Kidney (tissue), 14 donors: ENCODE data around the gene TBL3. TPM values are rescaled to one million over a fixed set of nuclear protein-coding genes. Genes with fewer than 3 reads are reported as not detected.
A peak's percentile ranks its signal among the peaks of the same experiment; 100 is the strongest.

Experiments
- DNase-seq, 5 donors: peaks; one replicate each; pipeline ENCODE4 v3.0.0-alpha.2; 2013 to 2020
- FAIRE-seq: peaks from 2 replicates; lab custom pipeline; 2012; peaks lifted over from hg19 to GRCh38; lab: Jason Lieb, UNC
- H3K27ac ChIP-seq, 2 donors: one replicate each; pipeline ENCODE4 v1.7.0; 2013; ENCODE audit warnings: low read depth in 2 of 2, low read length in 2 of 2, inconsistent platforms in 1 of 2
- H3K27me3 ChIP-seq: one replicate; pipeline ENCODE4 v1.7.1; 2013; ENCODE audit warnings: low read length, inconsistent platforms; ENCODE audit not compliant: control insufficient read depth, insufficient read depth
- H3K36me3 ChIP-seq, 3 donors: one replicate each; pipeline versions ENCODE4 v1.7.0 to v1.7.1; 2013; ENCODE audit warnings: low read length in 3 of 3, control low read depth in 1 of 3, inconsistent platforms in 1 of 3; ENCODE audit not compliant: insufficient read depth in 3 of 3, control insufficient read depth in 2 of 3
- H3K4me1 ChIP-seq, 3 donors: one replicate each; pipeline versions ENCODE4 v1.7.0 to v1.7.1; 2013; ENCODE audit warnings: low read length in 3 of 3, inconsistent platforms in 1 of 3, low read depth in 1 of 3; ENCODE audit not compliant: control insufficient read depth in 2 of 3, insufficient read depth in 2 of 3
- H3K4me3 ChIP-seq, 3 donors: one replicate each; pipeline versions ENCODE4 v1.7.0 to v1.8.1; 2013; ENCODE audit warnings: low read length in 3 of 3, control low read depth in 1 of 3, inconsistent platforms in 1 of 3
- H3K9ac ChIP-seq, 3 donors: one replicate each; pipeline versions ENCODE4 v1.7.0 to v1.7.1; 2013; ENCODE audit warnings: low read length in 3 of 3, control low read depth in 1 of 3, inconsistent platforms in 1 of 3
- H3K9me3 ChIP-seq, 3 donors: one replicate each; pipeline versions ENCODE4 v1.7.0 to v1.7.1; 2013; ENCODE audit warnings: low read length in 3 of 3, control low read depth in 1 of 3, inconsistent platforms in 1 of 3; ENCODE audit not compliant: control insufficient read depth in 2 of 3, insufficient read depth in 1 of 3
- CTCF ChIP-seq: IDR thresholded peaks from 3 replicates; pipeline ENCODE4 v1.5.1; 2012; ENCODE audit warnings: mild to moderate bottlenecking, moderate library complexity, borderline replicate concordance; ENCODE audit not compliant: insufficient read depth; ENCODE audit errors: extremely low read depth
- intact Hi-C: fragments of 100-400 bp; cut with DNase I; formaldehyde crosslinking; loops from one replicate; pipeline ENCODE4 v1.11.1; 2022
- polyA plus RNA-seq: library from polyadenylated mRNA; stranded (reverse); fragments of 350-450 nt; fragmentation: Illumina TruSeq; extraction: RNeasy Lipid Tissue Mini Kit (QIAGEN cat#74804); gene quantifications from one replicate; pipeline ENCODE4 v1.2.3, GENCODE V29; 2014; ENCODE audit warnings: low read depth, low replicate concordance; ENCODE audit not compliant: insufficient read depth
- total RNA-seq: library from RNA; stranded (reverse); fragmentation: NEBNext Ultra II Directional; extraction: Animal tissue kit (Norgen Biotek cat#: 25700); gene quantifications from one replicate; pipeline ENCODE4 v1.2.1, GENCODE V29; 2021
- donor health status: control.
- donor health status: control.
- donor health status: control.
- donor health status: control.
- donor health status: control.
- donor health status: DM: yes; HTN: yes; CAD: no.
- donor health status: Normal renal cell carcinoma (clear cell type).

TBL3 gene
- total and polyA plus RNA-seq, 2 donors from 2014 or later: 33.3 to 38.5 TPM

- TF ChIP-seq CTCF: no peak
- Histone ChIP-seq H3K4me1 (peaks cover 0 to 3% (median 0%) of the 10 kb centered on the region in 3 donors), H3K27ac (no peak overlapping the region), H3K36me3 (no peaks in the 10 kb centered on the region), H3K9me3 (no peaks in the 10 kb centered on the region), H3K27me3 (no peaks in the 10 kb centered on the region), H3K9ac (no peak overlapping the region), H3K4me3 (no peak overlapping the region)
- DNase-seq: peak in 2 of 5 donors; percentile 28 to 46
- intact Hi-C loops: no loop called here
- FAIRE-seq: no peak
These were observed 24.5 kb upstream of the TBL3 start for GRCh38 chr16:1947369-1947670.

- intact Hi-C loops: no loop called here
- FAIRE-seq: no peak
- Histone ChIP-seq H3K27me3 (no peaks in the 10 kb centered on the region), H3K27ac (no peak overlapping the region), H3K4me1 (no peaks in the 10 kb centered on the region), H3K9me3 (no peaks in the 10 kb centered on the region), H3K9ac (no peak overlapping the region), H3K36me3 (no peaks in the 10 kb centered on the region), H3K4me3 (no peak overlapping the region)
- no peak for DNase-seq
- no peak for TF ChIP-seq CTCF
These were observed 22.3 kb upstream of the TBL3 start for GRCh38 chr16:1949507-1949906.

DNA sequence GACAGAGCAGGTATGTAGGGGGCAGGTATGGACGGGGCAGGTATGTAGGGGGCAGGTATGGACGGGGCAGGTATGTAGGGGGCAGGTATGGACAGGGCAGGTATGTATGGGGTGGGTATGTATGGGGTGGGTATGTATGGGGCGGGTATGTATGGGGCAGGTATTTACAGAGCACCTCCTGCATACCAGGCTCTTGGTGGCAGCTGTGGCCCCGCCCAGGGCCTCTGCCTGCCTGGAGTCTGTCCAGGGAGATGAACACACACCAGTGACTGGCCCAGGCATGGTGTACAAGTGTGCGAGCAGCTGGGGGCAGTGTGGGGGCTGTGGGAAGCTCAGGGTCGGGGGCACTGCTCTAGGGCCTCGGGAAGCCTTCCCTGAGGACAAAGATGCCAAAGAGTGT is 21.8 kb upstream of the TBL3 start:
- no peak for FAIRE-seq
- no peak overlapping the region for H3K9ac ChIP-seq
- no peak for DNase-seq

More for the DNA sequence above, 21.8 kb upstream of the TBL3 start:
- Histone ChIP-seq H3K4me3 (no peak overlapping the region), H3K27me3 (no peaks in the 10 kb centered on the region), H3K9me3 (no peaks in the 10 kb centered on the region), H3K4me1 (no peaks in the 10 kb centered on the region), H3K27ac (no peak overlapping the region), H3K36me3 (no peaks in the 10 kb centered on the region)
- intact Hi-C loops: no loop called here
- TF ChIP-seq CTCF: no peak
